NCI-H510A treated with DMSO at 0.1 percent for 48 hours (cell line): ENCODE measurements around the gene IGSF9.
A peak's percentile ranks its signal among the peaks of the same experiment; 100 is the strongest.

Source experiments
- DNase-seq: peaks from one replicate; lab custom pipeline; 2025; lab: John Stamatoyannopoulos, UW

IGSF9 gene

DNA sequence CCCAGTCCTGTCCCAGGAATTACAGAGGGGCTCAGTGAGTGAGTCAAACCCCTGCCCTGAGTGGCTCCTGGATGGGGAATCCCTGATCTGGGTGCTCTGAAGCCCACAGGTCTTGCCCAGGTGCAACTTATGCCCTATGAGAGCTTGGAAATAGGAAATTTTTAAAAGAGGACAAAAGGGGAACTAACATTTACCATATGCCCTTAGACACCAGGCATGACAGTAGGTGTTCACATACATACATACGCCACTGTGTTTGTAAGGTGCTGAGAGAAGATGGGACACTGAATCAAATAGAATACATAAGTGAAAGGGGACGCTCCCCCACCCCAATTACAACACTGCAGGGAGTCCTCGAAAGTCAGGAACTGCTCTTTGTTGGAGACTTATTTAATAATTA is 46.9 kb downstream of the IGSF9 start:
- no peak for DNase-seq

DNA sequence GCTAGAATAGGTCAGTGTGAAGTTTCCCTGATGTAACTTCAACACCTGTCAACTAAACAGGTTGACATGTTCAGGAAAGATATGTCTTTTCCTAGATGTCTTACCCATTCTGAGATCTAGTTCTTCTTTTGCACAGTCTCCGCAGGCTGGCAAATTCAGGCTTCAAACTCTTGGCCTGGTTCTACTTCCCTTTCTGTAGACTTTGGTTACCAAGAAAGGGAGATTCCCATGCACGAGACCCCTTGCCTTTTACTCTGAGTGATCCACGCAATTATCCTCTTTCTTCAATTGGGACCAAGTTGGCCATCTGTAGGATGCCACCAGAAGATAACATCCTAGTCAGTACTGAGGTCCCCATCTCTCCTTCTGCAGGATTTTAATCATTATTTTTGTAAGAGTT is 47.5 kb downstream of the IGSF9 start:
- no peak for DNase-seq

DNA sequence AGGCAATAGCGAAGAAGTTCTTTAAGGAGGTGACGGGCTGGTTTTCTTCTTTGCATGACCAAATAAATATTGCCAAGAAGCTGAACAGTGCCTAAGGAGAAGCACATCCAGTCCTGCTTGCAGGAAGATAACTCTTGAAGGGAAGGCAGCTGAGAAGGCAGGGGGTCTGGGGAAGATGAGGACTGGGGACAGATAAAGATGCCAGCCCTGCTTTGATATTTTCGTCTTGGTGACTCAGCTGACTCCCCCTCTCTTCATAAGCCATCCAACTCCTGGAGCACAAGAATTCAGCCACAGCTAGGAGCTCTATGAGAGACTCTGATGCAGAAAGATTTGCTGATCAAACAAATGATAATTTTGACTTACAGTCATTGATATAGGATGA is 48.9 kb downstream of the IGSF9 start:
- no peak for DNase-seq

DNA sequence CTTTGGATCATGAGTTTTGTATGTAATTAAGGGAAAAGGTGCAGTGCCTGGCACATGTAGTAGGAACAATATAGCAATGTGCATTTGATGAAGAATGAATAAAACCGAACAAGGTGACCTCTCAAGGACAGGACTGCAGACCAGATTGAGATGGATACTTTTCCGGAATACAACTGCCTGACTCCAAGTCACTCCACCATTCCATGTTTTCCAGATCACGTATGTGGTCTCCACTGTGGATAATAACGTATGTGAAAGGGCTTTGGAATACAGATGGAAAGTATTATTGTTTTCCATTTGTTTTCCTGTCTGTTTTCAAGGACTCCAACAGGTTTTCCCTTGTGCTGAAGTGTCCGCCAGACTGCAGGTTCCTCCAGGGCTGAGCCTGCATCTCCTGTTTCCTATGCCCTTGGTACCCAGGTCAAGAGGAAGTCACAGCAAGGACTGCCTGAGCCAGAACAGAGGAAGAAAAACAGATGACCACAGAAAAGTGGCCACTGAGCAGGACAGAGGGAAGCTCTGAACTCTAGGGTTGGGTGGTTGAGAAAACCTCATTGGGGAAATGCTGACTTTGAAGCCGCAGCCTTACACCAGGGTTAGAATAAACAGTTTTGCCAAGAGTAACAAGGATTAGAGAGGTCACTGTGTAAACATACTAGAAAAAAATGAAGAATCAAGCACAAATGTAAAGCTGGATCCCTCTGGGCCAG is 49.4 kb downstream of the IGSF9 start:
- DNase-seq, result no peak

DNA sequence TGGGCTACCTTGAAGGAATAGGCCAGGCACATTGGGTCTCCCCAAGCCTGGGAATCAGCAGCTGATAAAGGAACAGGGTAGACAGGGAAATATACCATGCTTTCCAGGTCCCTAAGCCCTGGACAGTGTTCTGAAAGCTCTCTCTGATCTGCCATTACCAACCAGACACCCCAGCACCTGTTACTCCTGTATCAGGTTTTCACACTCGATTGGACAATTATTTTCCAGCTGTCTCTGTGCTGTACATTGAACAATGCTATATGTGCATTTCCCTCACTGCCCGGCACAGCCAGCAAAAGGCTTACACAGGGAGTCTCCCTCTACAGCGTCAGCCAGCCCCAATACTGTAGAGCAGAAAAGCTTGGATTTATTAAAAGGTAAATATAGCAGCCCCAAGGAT is 50.1 kb downstream of the IGSF9 start:
- DNase-seq, result no peak

DNA sequence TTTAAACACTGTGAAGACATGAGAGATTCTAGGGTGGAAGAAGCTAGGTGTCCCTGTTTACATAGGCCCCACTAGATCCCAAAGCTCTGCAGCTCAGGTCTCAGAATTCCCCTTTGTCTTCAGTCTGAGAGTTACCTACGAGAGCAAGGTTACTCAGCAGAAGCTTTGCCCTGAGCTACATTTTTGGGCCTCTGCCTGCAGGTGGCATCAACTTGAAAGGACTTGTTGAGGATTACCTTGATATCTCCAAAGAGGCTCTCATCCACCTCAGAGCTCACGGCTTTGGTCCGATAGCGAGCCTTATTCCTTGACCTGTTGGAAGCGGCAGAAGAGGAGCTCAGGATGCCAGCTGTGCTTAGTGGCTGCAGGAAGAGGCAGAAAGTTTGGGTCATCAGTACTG is 52.5 kb downstream of the IGSF9 start:
- no peak for DNase-seq

DNA sequence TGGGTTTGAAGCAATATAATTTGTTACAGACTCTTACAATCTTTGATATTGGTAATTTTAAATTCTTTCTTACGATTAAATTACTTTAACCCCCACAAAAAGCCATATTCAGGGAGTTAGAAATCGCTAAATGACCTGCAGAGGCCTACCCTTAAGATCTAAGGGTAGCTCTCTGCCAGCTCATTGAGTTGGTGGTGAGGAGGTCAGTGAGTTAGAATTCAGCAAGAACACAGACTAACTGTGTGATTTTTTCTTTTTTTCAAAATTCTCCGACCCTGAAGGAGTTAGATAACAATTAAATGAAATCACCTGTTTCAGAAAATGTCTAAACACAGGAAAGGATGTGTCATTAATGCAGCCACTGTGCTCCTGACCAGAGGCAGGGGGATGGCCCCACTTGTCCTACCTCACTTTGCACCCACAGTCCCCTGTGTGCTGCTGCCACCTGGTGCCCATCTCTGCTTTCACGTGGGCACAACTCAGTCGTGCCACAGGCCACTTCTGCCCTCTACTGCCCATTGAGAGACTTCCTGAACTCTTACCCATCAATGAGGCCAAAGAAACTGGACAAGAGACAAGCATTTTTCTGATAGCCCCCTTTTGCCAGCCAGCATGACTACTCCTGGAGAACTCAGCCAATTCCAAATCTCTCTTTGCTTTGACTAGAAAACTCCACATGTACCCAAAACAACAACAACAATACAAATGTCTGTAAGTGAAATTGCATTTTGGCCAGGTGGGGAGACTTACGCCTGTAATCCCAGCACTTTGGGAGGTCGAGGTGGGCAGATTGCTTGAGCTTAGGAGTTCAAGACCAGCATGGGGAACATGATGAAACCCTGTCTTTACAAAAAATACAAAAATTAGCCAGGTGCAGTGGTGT is 53.9 kb downstream of the IGSF9 start:
- peak; percentile 87 for DNase-seq

DNA sequence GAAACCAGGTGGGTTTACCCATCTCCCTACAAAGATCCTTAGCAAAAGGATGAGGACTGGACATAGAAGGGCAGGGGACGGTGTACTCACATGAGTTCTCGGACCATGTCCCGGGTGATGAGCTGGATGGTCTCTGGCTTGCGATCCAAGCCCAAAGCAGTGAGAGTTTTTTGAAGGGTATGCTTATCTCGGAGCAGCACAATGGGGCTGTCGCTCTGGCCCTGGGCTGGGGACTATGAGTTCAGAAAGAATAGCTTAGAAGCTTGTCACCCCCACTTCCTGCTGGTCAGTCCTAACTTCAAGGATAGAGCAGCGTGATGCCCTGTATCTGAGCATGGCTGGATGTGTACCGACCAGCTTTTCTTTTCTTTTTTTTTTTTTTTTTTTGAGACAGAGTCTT is 55.0 kb downstream of the IGSF9 start:
- DNase-seq, result no peak

DNA sequence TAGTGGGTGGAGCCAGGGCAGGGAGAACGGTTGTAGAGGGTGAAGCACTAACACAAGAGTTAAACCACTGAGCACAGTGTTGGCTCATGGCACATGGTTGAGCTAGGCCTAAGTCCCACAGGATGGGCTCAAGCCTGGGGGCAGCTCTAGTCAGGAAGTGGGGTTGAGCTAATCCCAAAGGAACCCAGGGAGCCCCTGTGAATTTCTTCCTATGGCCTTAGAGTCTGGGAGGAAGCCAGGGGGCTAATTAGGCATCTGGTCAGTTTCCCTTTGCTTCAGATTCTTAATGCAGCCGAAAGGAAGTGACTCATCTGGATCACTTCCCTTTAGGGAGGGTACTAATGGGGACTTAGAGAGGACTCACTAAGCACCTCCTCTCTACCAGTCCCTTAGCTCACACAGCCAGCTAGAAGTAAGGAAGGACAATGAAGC is 55.6 kb downstream of the IGSF9 start:
- DNase-seq, result no peak

DNA sequence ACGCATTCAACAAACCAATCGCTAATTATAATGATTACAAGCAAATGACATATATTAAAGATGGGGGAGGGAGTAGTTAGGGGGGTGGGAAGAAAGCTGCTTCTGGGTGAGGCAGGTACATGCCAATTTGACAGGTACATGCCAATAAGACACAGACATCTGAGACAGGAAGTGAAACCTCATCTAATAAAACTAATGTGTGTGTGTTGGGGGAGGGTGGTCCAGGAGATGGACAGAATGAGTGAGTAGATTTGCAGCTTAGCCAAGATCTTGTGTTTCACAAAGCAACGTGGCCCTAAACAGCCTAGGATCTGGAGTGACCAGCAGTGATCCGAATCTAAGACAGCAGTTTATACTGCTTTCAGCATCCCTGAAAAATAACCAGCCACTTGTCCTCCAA is 56.2 kb downstream of the IGSF9 start:
- peak; percentile 9 for DNase-seq

DNA sequence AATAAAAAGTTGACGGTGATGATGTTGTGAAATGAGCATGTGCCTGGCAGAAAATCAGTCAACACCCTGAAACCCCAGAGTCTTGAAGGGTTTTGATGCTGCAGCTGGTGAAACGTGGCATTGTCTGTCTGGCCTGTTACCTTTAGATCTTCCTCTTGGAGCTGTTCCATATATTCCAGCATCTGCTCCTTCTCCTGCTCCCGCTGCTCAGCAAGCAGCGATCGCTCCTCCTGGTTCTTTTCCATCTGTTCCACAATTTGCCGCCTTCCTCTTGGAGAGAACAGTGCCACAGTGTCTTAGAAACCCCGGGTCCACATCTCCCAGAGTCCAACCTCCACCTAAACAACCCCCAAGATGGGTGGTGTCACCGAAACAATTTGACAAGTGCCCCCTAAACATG is 61.1 kb downstream of the IGSF9 start:
- DNase-seq, result no peak

DNA sequence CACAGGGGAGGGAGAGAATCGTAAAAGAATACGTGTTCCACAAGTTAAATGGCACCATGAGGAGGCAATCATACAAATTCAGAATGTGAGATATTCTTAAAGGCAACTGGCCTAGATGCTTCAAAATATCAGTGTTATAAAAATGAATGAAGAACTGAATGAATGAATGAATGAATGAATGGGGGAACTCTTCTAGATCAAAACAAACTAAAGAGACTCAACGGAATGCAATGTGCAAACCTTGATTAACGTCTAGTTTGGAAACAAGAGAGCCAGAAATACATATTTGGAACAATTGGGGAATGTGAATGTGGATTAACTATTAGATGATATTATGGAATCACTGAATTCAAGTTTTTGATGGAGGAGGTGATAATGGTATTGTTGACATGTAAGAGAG is 62.3 kb downstream of the IGSF9 start:
- no peak for DNase-seq

DNA sequence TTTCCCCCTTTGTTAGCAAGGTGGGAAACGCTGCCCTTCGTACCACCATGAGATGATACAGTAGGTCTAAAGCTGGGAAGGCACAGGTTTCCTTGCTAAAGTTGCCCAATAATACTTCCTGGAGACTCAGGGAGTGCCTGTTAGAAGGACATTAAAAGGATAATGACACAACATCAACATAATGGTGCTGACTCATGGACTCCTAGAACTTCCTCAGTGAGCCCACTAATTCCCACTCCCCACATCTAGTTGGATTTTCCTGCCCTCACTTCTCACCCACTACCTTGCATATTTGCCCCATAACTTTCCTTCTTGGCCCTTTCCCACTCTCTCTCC is 62.9 kb downstream of the IGSF9 start:
- no peak for DNase-seq

DNA sequence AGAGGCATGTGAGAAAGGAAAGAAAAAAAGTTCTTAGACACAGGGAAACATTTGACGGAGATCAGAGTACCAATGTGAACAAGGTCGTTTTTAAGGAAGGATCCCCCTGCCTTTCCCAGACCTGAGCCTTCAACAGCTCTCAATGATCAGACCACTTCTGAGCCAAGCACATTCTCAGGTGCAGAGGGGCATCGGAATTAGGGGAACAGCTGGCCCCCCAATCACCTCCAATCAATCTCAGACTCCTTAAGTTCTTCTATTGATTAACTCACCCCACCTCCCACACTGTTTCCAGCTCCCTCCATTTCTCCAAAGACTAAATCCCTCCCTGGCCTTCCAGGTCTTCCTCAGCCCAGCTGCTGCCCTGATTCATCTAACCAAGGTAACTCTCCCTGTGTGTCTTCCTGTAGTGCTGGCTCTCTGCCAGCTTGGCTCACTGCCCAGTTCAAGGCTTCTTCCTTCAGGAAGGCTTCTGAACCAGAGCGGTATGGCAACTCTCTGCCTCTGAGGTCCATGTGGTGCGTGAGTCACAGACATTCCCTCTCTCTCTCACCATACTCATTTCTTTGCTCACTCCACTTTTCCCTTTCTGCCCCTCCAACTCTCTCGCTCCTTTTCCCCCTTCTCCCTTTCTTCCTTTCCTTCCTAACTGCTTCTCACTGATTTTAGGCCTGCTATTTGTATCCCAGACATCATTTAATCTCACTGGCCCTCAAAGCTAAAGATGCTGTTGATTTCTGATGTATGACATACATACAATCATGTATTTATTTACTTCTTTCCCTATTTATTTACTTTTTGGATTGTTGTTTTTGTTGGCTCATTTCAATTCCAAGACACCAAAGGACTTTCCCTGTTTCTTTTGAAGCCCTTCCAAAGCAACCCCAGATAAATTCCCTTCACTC is 63.5 kb downstream of the IGSF9 start:
- peak; percentile 96 for DNase-seq

DNA sequence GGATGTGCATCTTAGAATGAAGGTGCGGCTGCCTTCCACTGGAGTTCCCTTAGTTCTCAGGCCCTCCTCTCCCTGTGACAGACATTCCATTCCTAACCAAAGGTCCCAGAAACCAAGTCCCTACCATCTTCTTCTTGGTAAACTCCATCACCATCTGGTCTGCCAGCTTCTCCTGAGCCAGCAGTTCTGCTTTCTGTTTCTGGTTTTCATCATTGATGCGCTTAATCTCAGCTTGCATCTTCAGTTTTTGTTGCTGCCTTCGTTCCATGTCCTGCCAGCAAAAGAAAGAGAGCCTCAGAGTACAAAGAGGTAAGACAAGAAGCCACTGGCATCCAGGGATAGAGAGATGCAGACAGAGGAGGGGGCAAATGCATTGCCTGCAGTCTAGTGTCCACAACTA is 65.0 kb downstream of the IGSF9 start:
- no peak for DNase-seq

DNA sequence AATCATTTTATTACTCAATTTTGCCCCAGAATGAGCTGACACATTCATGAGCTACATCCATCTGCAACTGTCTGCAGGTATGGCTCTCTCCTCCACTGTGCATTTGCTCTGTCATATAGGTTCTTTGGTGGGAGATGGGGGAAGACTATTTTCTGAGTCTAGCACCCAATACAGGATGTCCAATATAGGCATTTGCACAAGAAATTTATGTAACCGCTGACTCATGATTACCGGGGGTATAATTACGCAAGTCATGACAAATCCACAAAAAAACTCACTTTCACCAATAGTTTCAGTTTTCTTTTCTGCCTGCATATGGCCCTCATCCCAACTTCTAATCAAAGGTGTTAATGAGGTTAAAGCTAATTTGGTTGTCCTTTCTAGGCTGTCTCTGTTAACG is 65.4 kb downstream of the IGSF9 start:
- DNase-seq, result no peak

DNA sequence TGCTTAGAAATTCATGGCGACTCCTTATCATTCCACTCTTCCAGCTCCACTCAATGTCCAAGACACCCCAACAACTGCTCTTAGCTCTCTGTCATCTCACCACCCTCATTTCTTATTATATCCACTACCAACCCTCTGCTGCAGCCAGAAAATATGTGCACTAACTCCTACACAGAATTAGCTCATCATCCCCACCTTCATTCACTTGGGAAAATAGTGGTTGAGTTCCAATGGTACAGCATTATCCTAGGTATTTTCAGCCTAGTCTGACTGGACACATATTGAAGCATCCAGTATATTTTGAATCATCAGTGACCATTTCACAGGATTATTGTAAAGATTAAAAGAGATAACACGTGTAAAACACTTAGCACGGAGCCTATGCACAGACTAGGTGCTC is 66.3 kb downstream of the IGSF9 start:
- no peak for DNase-seq

DNA sequence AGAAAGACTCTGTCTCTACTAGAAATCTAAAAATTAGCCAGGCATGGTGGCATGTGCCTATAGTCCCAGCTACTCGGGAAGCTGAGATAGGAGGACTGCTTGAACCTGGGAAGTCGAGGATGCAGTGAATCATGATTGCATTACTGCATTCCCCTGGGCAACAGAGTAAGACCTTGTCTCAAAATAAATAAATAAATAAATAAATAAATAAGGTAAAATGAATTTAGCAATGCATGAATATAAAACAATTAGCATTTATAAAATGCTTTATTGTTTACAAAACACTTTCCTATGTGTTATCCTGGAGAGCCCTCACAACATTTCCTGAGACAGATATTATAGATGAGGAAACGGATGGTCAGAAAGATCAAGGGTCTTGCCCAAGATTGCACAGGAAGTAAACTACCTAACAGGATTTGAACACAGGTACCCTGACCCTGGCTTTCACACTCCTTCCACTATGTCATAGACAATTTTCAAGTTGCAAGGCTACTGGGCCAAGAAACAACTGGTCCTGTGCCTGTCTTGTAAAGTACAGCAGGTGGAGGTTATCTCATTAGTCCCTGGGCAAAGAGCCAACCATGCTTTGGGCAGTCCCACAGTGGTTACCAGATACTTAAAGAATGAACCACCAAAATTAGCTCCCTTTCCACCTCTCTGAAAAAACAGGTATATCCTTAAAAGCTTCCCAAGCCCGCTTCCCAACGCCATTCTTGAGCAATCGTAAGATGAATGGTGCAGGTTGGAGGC is 67.5 kb downstream of the IGSF9 start:
- DNase-seq, result no peak
